Islet precursor cell (in vitro differentiated cells): ENCODE results near the gene ABCA2.
"Not testable (repeated sequence)": the region's sequence is repeated elsewhere in the genome, so short reads cannot be mapped to it uniquely, and the experiment has no call there.

Source experiments
- DNase-seq: peaks from one replicate; pipeline ENCODE4 v3.0.0-alpha.2; 2018

ABCA2 gene

DNA sequence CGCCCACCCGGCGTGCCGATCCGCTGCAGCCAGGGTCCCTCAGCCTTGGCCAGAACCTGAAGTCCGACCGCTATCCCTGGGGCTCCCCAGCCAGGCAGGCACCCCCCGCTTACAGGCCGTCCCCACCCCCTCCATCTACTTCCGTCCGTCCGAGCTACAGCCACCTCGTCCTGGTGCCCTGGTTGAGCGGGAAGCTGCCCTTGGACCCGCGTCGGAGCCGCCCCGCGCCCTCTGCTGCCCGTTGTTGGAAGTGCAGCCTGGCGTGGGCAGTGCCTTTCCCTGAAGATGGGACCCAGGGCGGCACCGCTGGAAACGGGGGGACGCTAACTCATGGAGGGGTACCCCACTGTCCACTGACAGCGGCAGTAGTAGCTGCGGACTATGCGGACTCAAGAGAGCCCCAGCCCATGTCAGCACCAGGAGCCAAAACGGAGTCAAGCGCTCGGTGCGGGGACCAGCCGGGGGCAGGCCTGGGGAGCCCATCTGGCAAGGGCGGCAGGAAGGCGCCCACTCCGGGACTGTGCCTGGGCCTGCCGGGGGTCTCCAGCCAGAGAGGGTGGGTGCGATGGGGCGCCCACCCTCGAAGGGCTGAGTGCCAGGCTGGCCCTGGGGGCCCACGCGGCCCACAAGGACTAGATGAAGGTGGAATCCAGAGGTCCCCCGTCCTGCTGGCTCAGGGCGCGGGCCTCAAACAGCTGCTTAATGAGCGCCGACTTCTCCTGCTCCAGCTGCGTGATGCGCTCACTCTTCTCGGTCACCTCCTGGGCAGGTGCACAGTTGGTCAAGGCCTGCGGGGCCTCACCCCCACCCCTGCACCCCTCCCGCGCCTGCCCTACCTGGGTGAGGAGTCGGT, 36.2 kb upstream of the ABCA2 start:
- DNase-seq, result peak; percentile 78

DNA sequence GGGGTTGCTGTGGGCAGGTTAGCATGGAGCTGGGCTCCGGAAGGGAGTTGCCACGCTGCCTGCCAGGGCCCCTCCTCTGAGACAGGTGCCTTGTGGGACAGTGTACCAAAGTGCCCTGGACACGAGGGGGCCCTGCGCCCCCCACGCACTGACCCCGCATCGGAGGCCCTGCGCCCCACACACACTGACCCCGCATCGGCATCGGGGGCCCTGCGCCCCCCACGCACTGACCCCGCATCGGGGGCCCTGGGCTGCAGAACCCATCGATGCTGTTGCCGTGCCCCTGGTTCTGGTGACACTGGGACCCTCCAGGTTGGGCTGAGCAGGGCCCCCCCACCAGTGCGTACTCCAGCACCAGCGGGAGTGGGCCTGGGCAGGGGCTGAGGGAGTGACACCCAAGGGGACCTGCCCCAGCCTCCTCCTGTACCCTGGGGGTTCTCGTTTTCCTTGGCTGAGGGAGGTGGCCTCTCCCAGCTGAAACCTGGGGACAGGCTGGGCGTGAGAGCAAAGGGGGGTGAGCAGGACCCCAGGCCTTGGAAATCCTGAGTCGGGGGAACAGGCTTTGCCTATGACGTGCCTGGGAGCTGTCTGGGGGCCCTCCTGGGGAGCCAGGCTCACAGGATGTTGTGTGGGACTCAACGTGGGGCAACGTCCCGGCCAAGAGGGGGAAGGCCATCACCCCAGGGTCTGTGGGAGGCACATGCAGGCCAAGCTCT, 35.4 kb upstream of the ABCA2 start:
- DNase-seq, result no peak

DNA sequence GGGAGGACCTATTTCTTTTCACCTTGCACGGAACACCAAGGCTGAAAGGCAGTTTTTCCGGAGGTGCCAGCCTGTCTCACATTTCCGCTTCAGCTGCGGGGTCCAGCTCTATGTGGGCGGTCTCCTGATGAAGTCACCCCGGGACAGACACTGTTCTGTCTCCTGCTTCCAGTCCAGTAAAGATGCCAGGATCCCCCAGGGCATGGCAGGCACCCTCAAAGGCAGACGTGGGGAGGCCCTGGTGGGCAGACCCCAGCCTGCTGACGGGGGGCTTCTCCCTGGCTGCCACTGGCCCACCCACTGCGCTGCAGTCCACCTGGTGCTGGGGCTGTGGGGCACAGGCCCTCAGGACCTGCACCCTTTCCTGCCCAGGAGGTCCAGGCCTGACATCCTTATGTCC, 34.8 kb upstream of the ABCA2 start:
- not testable (repeated sequence) for DNase-seq

DNA sequence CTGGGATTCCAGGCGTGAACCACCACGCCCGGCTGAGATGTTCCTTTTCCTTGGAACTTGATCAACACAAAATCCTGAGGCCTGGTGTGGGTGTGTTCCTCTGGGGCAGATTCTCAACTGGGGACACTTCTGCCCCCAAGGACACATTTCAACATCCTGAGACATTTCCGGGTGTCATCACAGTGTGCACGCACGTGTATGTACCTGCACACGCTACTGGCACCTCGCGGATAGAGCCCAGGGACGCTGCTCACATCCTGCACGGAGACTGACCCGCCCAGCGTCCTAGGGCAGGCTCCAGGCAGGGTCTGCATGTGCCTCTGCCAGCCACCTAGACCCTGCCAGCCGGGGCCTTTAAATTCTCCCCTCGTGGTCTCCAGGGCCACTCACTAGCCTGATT, 34.3 kb upstream of the ABCA2 start:
- no peak for DNase-seq

DNA sequence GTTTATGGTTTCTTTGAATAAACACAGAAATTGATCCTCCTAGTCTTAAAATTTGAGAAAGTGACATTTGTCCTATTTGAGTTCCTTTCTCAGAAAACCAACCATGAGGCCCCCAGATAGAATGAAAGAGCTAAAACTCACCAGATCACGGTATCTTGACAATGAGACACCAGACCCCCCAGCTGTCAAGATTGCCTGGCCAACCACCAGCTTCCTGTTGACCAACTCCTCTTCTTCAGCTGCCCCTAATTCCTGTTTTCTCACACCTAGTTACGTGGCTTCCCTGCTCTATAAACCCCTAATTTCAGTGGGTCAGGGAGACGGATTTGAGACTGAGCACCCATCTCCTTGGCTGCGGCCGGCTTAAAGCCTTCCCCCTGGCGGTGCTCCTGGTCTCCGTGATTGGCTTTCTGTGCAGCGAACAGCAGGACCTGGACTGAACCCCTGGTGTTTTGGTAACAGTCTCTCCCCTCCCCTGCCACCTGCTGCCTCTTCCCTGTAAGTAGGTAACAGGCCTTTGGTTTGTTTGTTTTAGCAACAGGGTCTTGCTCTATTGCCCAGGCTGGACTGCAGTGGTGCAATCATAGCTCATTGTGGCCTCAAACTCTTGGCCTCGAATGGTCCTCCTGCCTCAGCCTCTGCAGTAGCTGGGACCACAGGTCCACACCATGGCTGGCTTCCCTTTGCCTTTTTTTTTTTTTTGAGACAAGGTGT, 30.6 kb upstream of the ABCA2 start:
- DNase-seq, result no peak

DNA sequence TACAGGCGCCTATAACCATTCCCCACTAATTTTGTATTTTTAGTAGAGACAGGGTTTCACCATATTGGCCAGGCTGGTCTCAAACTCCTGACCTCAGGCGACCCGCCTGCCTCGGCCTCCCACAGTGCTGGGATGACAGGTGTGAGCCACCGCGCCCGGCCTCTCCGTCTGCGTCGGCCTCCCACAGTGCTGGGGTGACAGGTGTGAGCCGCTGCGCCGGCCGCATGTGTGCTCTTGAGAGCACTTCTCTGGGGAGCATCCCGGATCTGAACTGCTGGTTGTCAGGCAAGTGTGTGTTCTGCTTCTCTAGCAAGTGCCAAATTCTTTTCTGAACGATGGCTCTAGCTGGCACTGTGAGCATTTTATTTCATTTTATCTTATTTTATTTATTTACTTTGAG, 29.5 kb upstream of the ABCA2 start:
- DNase-seq, result no peak

DNA sequence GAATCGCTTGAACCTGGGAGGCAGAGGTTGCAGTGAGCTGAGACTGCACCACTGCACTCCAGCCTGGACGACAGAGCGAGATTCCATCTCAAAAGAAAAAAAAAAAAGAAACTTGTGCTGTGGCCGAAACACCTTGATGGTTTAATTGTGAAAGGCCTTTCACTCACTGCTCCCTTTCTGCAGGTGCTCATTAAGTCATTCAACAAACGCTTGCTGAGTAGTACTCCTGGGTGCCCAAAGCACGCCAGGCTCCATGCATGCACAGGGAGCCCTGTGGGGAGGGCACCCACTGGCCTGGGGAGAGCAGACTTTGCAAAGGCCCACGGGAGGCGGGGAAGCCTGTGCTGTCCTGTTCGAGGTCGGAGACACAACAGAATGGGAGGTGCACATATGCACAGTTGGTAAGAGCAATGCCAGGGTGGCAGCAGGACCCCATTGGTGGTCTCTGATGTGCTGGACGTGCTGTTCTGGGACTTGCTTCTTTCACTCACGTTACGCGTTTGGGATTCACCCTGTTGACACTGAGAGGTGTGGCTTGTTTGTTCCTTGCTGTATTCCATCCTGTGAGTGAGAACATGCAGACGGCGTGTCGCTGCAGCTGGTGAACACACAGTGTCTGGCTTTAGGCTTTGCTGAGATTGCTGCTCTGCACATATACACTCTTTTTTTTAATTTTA, 28.8 kb upstream of the ABCA2 start:
- no peak for DNase-seq

DNA sequence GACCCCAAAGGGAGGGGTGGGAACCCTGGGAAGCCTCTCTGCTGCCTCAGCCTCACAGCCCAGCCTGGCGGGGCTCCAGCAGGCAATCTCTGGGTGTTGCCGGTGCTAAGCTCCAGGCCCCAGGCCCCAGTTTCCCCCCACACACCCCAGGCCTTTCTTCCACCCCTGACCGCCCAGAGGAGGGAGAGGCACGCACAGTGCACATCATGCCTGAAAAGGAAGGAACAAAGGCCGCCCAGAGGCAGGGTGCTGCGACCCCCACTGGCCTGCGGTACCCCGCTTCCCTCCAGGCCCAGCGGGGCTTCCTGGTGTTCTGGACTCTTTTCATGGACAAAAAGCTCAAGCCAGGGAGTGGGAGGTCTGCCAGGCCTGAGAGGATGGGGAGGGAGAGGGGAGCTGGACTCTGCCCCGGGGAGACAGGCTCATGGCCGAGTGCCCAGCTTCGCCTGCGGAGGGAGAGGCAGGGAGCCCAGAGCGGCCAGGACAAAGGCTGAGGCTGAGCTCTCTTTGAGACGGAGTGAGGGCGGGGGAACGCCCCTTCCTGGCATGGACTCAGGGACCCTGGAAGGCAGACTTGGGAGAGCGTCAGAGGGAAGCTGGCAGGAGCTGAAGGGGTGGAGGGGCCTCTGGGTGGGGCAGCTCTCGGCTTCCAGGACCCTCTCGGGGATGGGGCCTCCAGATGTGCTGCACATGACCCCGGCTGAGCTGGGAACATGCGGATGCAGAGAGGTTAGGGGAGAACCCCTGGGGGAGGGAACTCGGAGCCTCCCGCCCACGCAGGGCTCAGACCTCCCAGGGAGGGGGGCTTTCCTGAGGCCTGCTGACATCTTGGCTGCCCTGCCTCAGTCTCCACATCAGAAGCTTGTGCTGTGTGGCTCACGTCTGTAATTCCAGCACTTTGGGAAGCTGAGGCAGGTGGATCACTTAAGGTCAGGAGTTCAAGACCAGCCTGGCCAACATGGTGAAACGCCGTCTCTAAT, 27.6 kb upstream of the ABCA2 start:
- no peak for DNase-seq

DNA sequence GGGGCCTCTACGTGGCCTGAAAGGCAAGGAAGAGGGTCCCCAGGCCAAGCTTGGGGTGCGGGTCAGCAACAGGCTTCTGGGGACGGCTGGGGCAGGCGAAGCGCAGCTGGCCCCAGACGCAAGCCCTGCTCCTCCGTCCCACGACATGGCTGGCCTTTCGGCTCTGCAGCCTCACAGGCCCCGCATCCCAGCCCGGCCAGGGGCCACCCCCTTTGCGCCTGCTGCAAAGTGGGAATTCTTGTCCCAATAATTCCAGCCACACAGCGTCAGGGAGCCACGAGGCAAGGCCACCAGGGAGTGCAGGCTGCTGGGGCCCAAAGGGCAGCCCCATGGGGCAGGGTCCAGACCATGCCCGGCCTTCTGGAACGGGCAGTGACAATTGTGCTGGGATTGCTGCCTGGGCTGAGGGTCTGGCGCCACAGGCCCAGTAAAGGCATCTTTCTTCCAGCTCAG, 26.9 kb upstream of the ABCA2 start:
- no peak for DNase-seq

DNA sequence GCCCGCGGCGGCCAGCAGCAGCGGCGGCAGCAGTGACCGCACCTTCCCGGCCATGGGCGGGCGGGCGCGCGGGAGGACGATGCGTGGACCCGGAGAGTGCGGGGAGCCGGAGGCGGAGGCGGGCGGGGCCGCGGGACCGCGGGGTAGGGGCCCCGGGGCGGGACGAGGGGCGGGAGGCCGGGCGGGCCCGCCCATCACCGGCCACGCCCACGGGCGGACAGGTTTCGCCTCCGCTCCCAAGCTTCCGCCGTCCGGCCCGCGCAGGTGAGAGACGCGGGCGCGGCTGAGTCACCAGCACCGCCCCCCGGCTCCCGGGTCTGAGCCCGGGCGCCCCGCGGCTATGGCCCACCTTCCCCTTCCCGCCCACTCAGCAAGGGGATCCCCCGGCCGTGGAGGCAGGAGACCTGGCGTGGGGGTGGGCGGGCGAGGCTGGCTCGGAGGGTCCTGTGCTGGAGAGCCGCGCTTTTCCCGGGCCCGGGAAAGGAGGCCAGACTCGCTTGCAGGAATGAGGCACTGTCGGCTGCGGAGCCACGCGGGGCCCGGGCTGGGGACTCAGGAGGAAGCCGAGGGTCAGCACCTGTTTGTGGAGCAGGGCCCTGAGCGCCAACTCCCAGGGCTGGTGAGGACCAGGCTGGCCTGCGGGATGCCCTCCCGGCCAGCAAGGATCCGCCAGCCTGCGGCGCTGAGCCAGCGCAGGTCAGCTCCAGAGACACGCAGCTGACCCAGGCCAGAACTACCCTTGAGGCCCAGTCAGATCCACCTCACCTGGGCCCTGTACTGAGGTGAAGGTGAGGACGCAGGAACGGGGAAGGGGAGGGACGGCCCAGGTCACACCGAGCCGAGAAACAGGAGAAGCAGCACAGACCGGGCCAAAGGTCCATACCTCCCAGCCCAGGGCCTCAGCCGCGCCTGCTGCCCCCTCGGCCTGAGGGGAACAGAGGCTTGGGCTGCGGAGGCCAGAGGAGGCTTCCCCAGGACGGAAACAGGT, 26.2 kb upstream of the ABCA2 start, which contains the start of gene ENTPD2:
Gene ENTPD2, minus strand, starts transcription at position 118 of the 988 bp plus-strand sequence. Its CDS starts 64 bp downstream, at position 54.
- DNase-seq, result peak; percentile 78

DNA sequence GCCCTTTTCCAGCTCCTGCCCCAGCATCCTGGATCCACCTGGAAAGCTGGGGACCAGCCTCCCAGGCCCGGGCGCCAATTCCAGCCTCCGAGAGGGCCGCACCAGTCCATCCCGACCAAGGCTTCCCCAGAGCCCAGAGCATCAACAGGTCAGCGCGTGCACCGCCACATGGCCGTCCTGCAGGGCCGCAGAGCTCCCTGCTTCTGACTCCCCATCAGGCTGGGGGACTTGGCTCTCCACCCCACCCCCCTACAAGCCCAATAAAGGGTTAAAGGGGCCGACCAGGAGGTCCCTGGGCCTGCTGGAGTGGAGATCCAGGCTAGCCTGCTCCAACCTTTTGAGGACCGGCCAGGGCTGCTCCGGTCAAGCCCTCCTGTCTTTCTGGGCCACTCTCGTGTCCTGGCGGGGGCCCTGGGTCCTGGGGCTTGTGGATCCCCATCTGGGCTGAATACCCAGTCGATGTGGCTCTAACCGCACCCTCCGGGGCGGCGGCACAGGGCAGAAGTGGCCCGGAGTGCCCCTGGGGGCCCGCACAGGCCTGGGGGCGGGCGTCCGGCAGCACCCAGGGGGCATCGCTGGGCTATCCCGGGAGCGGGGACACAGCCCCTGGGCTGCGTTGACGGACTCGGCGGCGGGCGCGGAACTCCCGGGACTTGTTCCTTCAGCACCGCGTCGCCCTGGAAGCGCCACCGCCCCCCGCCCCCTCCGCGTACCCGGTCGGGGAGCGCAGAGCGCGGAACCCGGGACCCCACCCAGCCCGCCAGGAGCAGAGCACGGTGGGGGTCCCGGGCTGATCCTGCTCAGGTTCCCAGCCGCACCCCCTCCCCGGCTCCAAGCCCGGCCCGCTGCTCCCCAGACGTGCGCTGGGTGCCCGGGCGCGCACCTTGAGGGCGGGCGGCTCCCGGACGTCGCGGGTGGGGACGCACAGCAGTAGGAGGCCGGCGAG, 25.2 kb upstream of the ABCA2 start:
- no peak for DNase-seq

DNA sequence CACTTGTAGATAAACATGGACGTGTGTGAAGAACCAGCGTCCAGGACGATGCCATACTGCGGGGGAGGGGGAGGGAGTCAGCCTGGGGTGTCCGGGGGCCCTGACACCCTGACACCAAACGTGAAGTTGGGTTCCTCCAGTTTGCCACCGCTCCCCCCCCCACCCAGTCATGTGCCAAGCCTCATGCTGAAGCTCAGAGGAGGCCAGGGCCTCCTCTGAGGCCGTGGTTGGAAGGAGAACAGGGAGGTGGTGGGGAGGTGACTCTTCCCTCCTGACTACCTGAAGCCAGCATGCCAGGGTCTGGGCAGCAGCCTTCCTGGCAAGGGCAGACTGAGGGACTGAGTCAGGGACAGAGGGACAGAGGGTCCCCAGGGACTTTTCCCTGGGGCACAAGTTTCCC, 24.3 kb upstream of the ABCA2 start:
- no peak for DNase-seq

DNA sequence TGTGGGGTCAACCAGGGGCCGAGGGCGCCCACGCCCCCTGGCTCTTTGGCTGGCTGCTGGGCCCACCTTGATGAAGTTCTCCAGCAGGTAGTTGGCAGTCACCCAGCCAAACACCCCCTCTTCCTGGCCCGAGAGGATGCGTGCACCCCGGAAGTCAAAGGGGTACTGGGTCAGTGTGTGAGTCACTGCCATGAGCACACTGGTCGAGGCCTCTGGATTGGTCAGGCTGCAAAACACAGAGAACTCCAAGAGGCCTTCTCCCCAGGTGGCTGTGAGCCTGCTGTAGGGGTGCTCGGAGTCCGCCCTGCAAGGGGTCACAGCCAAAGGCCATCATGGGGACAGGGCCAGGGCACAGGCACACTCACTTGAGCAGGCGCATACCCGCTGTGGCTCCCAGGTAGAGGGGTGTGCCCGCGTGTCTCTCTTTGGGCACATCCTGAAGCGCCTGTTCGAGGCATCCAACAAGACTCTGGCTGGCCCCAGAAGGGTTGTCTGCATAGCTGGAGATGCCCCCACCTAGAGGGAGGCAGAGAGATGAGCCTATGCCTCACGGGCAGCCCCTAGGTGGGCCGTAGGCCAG, 23.2 kb upstream of the ABCA2 start:
- DNase-seq, result no peak

DNA sequence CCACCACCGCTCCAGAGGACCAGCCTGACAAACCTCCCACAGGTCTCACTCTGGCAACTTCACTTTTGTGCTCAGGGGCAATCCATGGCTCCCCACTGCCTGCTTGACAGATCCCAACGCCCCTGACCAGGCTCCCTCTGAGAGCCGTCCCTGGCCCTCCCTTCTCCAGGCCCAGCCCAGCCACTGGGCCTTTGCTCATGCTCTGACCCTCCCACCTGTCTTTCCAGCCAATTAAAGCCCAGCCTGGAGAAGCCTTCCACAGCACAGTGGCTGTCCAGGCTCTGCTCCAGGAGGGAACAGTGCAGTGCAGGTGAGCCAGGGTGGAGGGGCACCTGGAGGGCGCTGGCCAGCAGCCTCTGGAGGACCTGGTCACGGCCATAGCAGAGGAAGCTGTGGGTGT, 22.5 kb upstream of the ABCA2 start:
- no peak for DNase-seq

DNA sequence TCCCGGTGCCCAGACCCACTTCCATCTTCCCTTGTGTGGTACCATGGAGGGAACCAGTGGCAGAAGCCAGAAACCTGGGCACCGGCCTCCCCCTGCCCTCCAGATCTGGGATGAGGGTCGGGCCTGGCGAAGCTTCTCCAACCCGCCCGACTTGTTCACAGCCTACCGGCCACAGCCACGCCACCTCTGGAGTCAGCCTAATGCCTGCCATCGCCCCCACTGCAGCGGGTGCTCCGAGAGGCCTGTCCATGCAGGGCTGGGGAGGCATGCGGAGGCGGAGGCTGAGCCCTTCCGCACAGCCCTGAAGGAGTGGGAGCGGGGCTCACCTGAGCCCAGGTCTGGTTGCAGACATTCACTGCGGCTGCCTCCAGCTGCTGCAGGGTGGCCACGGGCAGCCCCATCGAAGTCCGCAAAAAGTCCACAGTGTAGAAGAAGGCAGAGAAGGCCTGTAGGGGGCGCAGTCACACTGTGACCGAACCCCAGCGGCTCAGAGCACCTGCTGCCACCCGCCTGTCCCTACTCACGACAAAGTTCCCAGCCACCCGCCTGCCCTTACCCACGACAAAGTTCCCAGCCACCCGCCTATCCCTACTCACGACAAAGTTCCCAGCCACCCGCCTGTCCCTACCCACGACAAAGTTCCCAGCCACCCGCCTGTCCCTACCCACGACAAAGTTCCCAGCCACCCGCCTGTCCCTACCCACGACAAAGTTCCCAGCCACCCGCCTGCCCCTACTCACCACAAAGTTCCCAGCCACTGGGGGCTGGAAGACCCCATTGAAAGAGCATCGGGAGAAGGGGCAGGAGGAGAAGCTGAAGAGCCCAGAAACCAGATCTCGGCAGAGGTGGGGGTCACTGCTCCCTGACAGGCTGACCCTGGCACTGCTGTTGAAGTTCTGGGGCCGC, 21.8 kb upstream of the ABCA2 start:
- peak; percentile 80 for DNase-seq

DNA sequence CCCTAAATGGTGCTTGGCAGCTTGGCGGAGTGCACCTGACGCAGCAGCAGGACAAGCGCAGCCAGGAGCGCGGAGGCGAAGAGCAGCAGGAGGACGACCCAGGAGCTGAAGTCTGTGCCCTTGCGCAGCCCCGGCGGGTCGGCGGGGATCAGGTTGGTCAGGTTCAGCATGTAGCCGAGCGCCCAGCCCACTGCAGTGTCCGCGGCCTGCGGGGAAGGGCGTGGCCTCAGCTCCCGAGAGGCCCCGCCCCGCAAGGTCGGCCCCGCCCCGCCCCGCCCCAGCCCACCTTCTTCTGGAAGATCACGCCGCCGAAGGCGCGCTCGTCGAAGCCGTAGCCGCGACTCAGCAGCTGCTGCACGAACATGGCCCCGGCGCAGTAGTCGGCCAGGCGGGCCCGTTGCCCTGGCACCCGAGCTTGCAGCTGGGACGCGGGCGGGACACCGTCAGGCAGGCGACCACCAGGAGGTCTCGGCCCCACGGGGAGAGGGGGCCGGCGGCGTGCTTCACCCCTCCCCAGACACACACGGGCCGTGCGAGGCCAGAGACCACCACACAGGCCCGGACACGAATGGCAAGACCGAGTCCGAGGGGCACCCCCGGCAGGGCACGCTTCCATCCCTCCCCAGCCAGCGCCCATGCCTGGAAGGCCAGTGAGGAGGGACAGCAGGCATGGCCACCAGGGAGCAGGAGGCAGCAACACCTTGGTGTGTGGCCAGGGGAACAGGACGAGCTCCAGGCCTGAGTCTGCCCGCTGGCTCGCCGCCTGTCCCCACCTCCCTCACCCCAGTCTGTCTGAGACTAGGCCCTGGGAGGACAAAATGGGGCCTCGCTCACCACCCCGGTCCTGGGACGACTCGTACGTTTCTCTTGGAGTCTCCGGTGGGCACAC, 20.9 kb upstream of the ABCA2 start:
- DNase-seq, result peak; percentile 72
